ENCODE results near the gene MOV10L1. TPM values are rescaled to one million over a fixed set of nuclear protein-coding genes. Genes with fewer than 3 reads are reported as not detected.

The MOV10L1 gene
- total and polyA plus RNA-seq, 9 of the 15 experiments (the other 6 are each of a cell fraction or from before 2014, with no cell fraction given), result 0.06 to 0.43 (median 0.15) TPM

- in situ Hi-C loops (cut with MboI), result no loop called here
- no peak for FAIRE-seq
- H3K79me2 ChIP-seq (ENCODE audit: control insufficient read depth, insufficient read depth, low read length), result no peaks in the 10 kb centered on the region
- H2AFZ ChIP-seq (ENCODE audit: low read depth, low read length), result no peak overlapping the region
- no peaks in the 10 kb centered on the region for H3K36me3 ChIP-seq (ENCODE audit: control insufficient read depth, insufficient read depth, low read length)
- no peaks in the 10 kb centered on the region for H4K20me1 ChIP-seq (replicated peaks; ENCODE audit: control insufficient read depth, insufficient read depth, low read length)
- H3K4me2 ChIP-seq (ENCODE audit: insufficient read depth, low read length), result no peak overlapping the region; the same call in 1 of the 2 replicates
- H3K9me1 ChIP-seq (ENCODE audit: control insufficient read depth, insufficient read depth, low read length), result no peaks in the 10 kb centered on the region
- no TSS peak for BruUV-seq (replicated peaks)
- H3K27ac ChIP-seq (ENCODE audit: extremely low read depth, low read depth, low read length), result no peak overlapping the region
- peak in 3 of 4 experiments; percentile 18 to 60 (median 54) for DNase-seq (ENCODE audit: extremely low read depth in 1 of 4, low spot score in 3 of 4)
- no peak overlapping the region for H3K4me3 ChIP-seq
- H3K9me3 ChIP-seq (replicated peaks; ENCODE audit: control insufficient read depth, insufficient read depth, low read depth, low read length), result no peaks in the 10 kb centered on the region
- no peaks in the 10 kb centered on the region for H3K27me3 ChIP-seq (ENCODE audit: control insufficient read depth in 2 of 2, insufficient read depth in 2 of 2, low read length in 2 of 2)
- H3K9ac ChIP-seq (ENCODE audit: insufficient read depth in 1 of 2, low read depth in 2 of 2, low read length in 2 of 2), result peak overlapping the region in 1 of 2 experiments; percentile 45; a peak in 1 of 4 replicates
- intact Hi-C loops (cut with micrococcal nuclease), result no loop called here
- TF ChIP-seq JUND (IDR thresholded peaks at IDR 0.05; ENCODE audit: borderline replicate concordance, low read depth, low read length) (peak; percentile 46; the same call in 1 of the 2 replicates), JUND (tag; IDR thresholded peaks at IDR 0.05; ENCODE audit: borderline replicate concordance, low read depth, low read length) (no peak), ATF3 (IDR thresholded peaks at IDR 0.05) (peak; percentile 43; the same call in 1 of the 2 replicates), ATF3 (CRISPR knock-in tag; conservative IDR thresholded peaks at IDR 0.05) (no peak), CTBP1 (IDR thresholded peaks at IDR 0.05; ENCODE audit: borderline replicate concordance) (peak; percentile 43; the same call in 1 of the 2 replicates), ZNF551 (CRISPR knock-in tag; IDR thresholded peaks at IDR 0.05) (no peak), SP2 (IDR thresholded peaks at IDR 0.05; ENCODE audit: extremely low read depth, low read depth, low read length, poor library complexity, severe bottlenecking) (no peak)
- peaks cover 10 to 23% of the 10 kb centered on the region in 2 experiments; a peak in 4 of 5 replicates for H3K4me1 ChIP-seq (replicated peaks in 1 of 2; ENCODE audit: control insufficient read depth in 2 of 2, insufficient read depth in 2 of 2, low read length in 2 of 2)
- POLR2A ChIA-PET, result no interaction called here
- peak; percentile 51; the same call in 2 of the 3 replicates for ATAC-seq
- 22% methylated on average over 21 of the region's 21 CpGs for WGBS (ENCODE audit: insufficient coverage, low coverage, missing lambda C conversion rate)
- CTCF ChIA-PET (ENCODE audit: low intra/inter-chr PET ratio), result no interaction called here
Observed at GRCh38 chr22:50082961-50083461, 6.8 kb upstream of the MOV10L1 start.

Data from K562 (cell line).